Mesenchymal stem cell (in vitro differentiated cells and primary cell): ENCODE data around the gene TMEM179.
A peak's percentile ranks its signal among the peaks of the same experiment; 100 is the strongest.

Source experiments
- DNase-seq: peaks from one replicate; pipeline ENCODE4 v3.0.0-alpha.2; 2013
- H2AFZ ChIP-seq: one replicate; pipeline ENCODE4 v1.6.1; 2013; ENCODE audit warnings: low read depth, mild to moderate bottlenecking, control low read depth, inconsistent platforms, low read length, moderate library complexity
- H2AK5ac ChIP-seq: 2 replicates; pipeline ENCODE4 v1.6.1; 2013; ENCODE audit warnings: low read length, moderate library complexity, mild to moderate bottlenecking, inconsistent platforms; ENCODE audit not compliant: severe bottlenecking
- H2BK120ac ChIP-seq: one replicate; pipeline ENCODE4 v1.6.1; 2013; ENCODE audit warnings: low read depth, mild to moderate bottlenecking, inconsistent platforms, low read length, moderate library complexity
- H2BK12ac ChIP-seq, 2 experiments: one replicate each; pipeline ENCODE4 v1.6.1; 2013; ENCODE audit warnings: inconsistent platforms in 2 of 2, low read length in 2 of 2, mild to moderate bottlenecking in 2 of 2, moderate library complexity in 2 of 2, control low read depth in 1 of 2
- H2BK15ac ChIP-seq: one replicate; pipeline ENCODE4 v1.6.1; 2013; ENCODE audit warnings: mild to moderate bottlenecking, low read depth, inconsistent platforms; ENCODE audit not compliant: poor library complexity, severe bottlenecking
- H2BK5ac ChIP-seq: 2 replicates; pipeline ENCODE4 v1.6.1; 2013; ENCODE audit warnings: low read depth, mild to moderate bottlenecking, low read length, control low read depth, inconsistent platforms; ENCODE audit not compliant: poor library complexity, severe bottlenecking
- H3K14ac ChIP-seq, 2 experiments: one replicate each; pipeline ENCODE4 v1.6.1; 2013; ENCODE audit warnings: inconsistent platforms in 2 of 2, low read length in 2 of 2, control low read depth in 1 of 2, mild to moderate bottlenecking in 1 of 2, moderate library complexity in 1 of 2
- H3K18ac ChIP-seq, 2 experiments: one replicate each; pipeline ENCODE4 v1.6.1; 2013; ENCODE audit warnings: inconsistent platforms in 2 of 2, low read length in 2 of 2, control low read depth in 1 of 2, low read depth in 1 of 2, mild to moderate bottlenecking in 1 of 2
- H3K23ac ChIP-seq, 2 experiments: one replicate each; pipeline ENCODE4 v1.6.1; 2013; ENCODE audit warnings: inconsistent platforms in 2 of 2, low read length in 2 of 2, mild to moderate bottlenecking in 2 of 2, moderate library complexity in 2 of 2, control low read depth in 1 of 2
- H3K27ac ChIP-seq: 2 replicates; pipeline ENCODE4 v1.5.1; 2013; ENCODE audit warnings: mild to moderate bottlenecking, moderate library complexity, low read length, control low read depth, inconsistent platforms; ENCODE audit not compliant: poor library complexity, severe bottlenecking
- H3K27me3 ChIP-seq, 2 experiments: 2 replicates each; pipeline versions ENCODE4 v1.6.1 to v1.7.0; 2013; ENCODE audit warnings: low read length in 2 of 2, mild to moderate bottlenecking in 2 of 2, moderate library complexity in 2 of 2, control low read depth in 1 of 2, inconsistent platforms in 1 of 2; ENCODE audit not compliant: control insufficient read depth in 1 of 2, insufficient read depth in 1 of 2
- H3K36me3 ChIP-seq, 2 experiments: 2 replicates each; pipeline versions ENCODE4 v1.6.1 to v1.7.0; 2013; ENCODE audit warnings: low read length in 2 of 2, control low read depth in 1 of 2, inconsistent platforms in 1 of 2, low read depth in 1 of 2, mild to moderate bottlenecking in 1 of 2; ENCODE audit not compliant: insufficient read depth in 2 of 2, control insufficient read depth in 1 of 2
- H3K4ac ChIP-seq, 2 experiments: one replicate each; pipeline ENCODE4 v1.6.1; 2013; ENCODE audit warnings: inconsistent platforms in 2 of 2, low read length in 2 of 2, mild to moderate bottlenecking in 2 of 2, moderate library complexity in 2 of 2, control low read depth in 1 of 2, low read depth in 1 of 2
- H3K4me1 ChIP-seq: 2 replicates; pipeline ENCODE4 v1.6.1; 2013; ENCODE audit warnings: low read depth, low read length, control low read depth; ENCODE audit not compliant: control insufficient read depth, insufficient read depth
- H3K4me2 ChIP-seq: 2 replicates; pipeline ENCODE4 v1.6.1; 2013; ENCODE audit warnings: low read length, mild to moderate bottlenecking, inconsistent platforms; ENCODE audit not compliant: poor library complexity, severe bottlenecking
- H3K4me3 ChIP-seq, 2 experiments: 2 replicates each; pipeline versions ENCODE4 v1.5.1 to v1.7.0; 2013; ENCODE audit warnings: low read length in 2 of 2, mild to moderate bottlenecking in 2 of 2, control low read depth in 1 of 2, low read depth in 1 of 2; ENCODE audit not compliant: insufficient read depth in 1 of 2
- H3K79me1 ChIP-seq: replicated peaks from 2 replicates; pipeline ENCODE4 v1.6.1; 2013; ENCODE audit warnings: mild to moderate bottlenecking, control low read depth, low read length, inconsistent platforms; ENCODE audit not compliant: poor library complexity, severe bottlenecking
- H3K9ac ChIP-seq: 2 replicates; pipeline ENCODE4 v1.7.0; 2013; ENCODE audit warnings: mild to moderate bottlenecking, low read length, moderate library complexity
- H3K9me3 ChIP-seq: 2 replicates; pipeline ENCODE4 v1.7.0; 2013; ENCODE audit warnings: mild to moderate bottlenecking, low read length; ENCODE audit not compliant: control insufficient read depth
- H4K8ac ChIP-seq: one replicate; pipeline ENCODE4 v1.6.1; 2013; ENCODE audit warnings: inconsistent platforms, mild to moderate bottlenecking, low read length, moderate library complexity
- H4K91ac ChIP-seq: one replicate; pipeline ENCODE4 v1.6.1; 2013; ENCODE audit warnings: mild to moderate bottlenecking, low read length, inconsistent platforms
- WGBS: methylation state at CpG from one replicate; pipeline ENCODE4 v1.1.7; 2013; ENCODE audit warnings: mixed read lengths; 5-methylcytosine and 5-hydroxymethylcytosine counted together

TMEM179 gene

GRCh38 chr14:104578321-104578720 lies 26.3 kb downstream of the TMEM179 start:
- Histone ChIP-seq H3K23ac (no peak overlapping the region), H3K4me2 (no peak overlapping the region), H3K4me1 (no peaks in the 10 kb centered on the region), H2BK12ac (no peak overlapping the region), H3K4ac (no peak overlapping the region), H2BK15ac (no peak overlapping the region), H2BK5ac (no peak overlapping the region), H3K9ac (no peak overlapping the region), H3K36me3 (no peaks in the 10 kb centered on the region), H2AFZ (no peak overlapping the region), H3K27me3 (peaks cover 20 to 73% of the 10 kb centered on the region in 2 experiments), H2AK5ac (no peak overlapping the region), H4K8ac (no peak overlapping the region), H3K4me3 (no peak overlapping the region), H4K91ac (no peak overlapping the region), H3K9me3 (no peaks in the 10 kb centered on the region), H2BK120ac (no peak overlapping the region), H3K18ac (no peak overlapping the region), H3K79me1 (no peaks in the 10 kb centered on the region), H3K14ac (no peak overlapping the region), H3K27ac (no peak overlapping the region)
- DNase-seq = no peak
- WGBS = 81% methylated on average over 11 of the region's 11 CpGs

- Histone ChIP-seq H4K8ac (no peak overlapping the region), H4K91ac (no peak overlapping the region), H3K4me2 (no peak overlapping the region), H3K4me3 (peak overlapping the region in 1 of 2 experiments; percentile 28), H3K27ac (no peak overlapping the region), H3K23ac (no peak overlapping the region), H3K27me3 (peaks cover 20 to 73% of the 10 kb centered on the region in 2 experiments), H3K4ac (no peak overlapping the region), H3K79me1 (no peaks in the 10 kb centered on the region), H2BK5ac (no peak overlapping the region), H2BK12ac (no peak overlapping the region), H3K9ac (no peak overlapping the region), H2AK5ac (no peak overlapping the region), H3K9me3 (no peaks in the 10 kb centered on the region), H3K18ac (no peak overlapping the region), H2BK15ac (peak overlapping the region; percentile 16), H3K14ac (peak overlapping the region in 1 of 2 experiments; percentile 33), H2AFZ (no peak overlapping the region), H3K36me3 (no peaks in the 10 kb centered on the region), H2BK120ac (no peak overlapping the region), H3K4me1 (no peaks in the 10 kb centered on the region)
- DNase-seq = no peak
- 70% methylated on average over 19 of the region's 19 CpGs for WGBS
Observed at GRCh38 chr14:104577847-104578301, 26.7 kb downstream of the TMEM179 start.

- Histone ChIP-seq H3K18ac (no peak overlapping the region), H2BK15ac (no peak overlapping the region), H2BK5ac (no peak overlapping the region), H3K36me3 (no peaks in the 10 kb centered on the region), H2BK120ac (no peak overlapping the region), H3K4ac (no peak overlapping the region), H3K23ac (no peak overlapping the region), H4K91ac (no peak overlapping the region), H4K8ac (no peak overlapping the region), H3K79me1 (no peaks in the 10 kb centered on the region), H3K9me3 (no peaks in the 10 kb centered on the region), H3K9ac (no peak overlapping the region), H2AK5ac (no peak overlapping the region), H3K4me2 (no peak overlapping the region), H3K27ac (no peak overlapping the region), H3K14ac (no peak overlapping the region), H3K27me3 (peaks cover 20 to 70% of the 10 kb centered on the region in 2 experiments), H3K4me3 (no peak overlapping the region), H3K4me1 (no peaks in the 10 kb centered on the region), H2AFZ (no peak overlapping the region), H2BK12ac (no peak overlapping the region)
- 89% methylated on average over 12 of the region's 12 CpGs for WGBS
- no peak for DNase-seq
Observed at GRCh38 chr14:104577426-104577825, 27.1 kb downstream of the TMEM179 start.

- no peak overlapping the region for H2BK12ac ChIP-seq
- H2AFZ ChIP-seq = no peak overlapping the region
- 78% methylated on average over 9 of the region's 9 CpGs for WGBS
- no peak overlapping the region for H3K4me3 ChIP-seq
- no peaks in the 10 kb centered on the region for H3K9me3 ChIP-seq
- H3K4ac ChIP-seq = no peak overlapping the region
- no peak overlapping the region for H3K18ac ChIP-seq
- H2BK5ac ChIP-seq = no peak overlapping the region
- H3K27ac ChIP-seq = no peak overlapping the region
- H3K14ac ChIP-seq = no peak overlapping the region
- no peak overlapping the region for H2BK15ac ChIP-seq
- no peak overlapping the region for H4K8ac ChIP-seq
- no peak overlapping the region for H2AK5ac ChIP-seq
- no peaks in the 10 kb centered on the region for H3K79me1 ChIP-seq
- H4K91ac ChIP-seq = no peak overlapping the region
- no peak for DNase-seq
- no peak overlapping the region for H2BK120ac ChIP-seq
- H3K4me1 ChIP-seq = no peaks in the 10 kb centered on the region
- H3K4me2 ChIP-seq = no peak overlapping the region
- H3K36me3 ChIP-seq = no peaks in the 10 kb centered on the region
- no peak overlapping the region for H3K9ac ChIP-seq
- H3K27me3 ChIP-seq = peaks cover 20 to 65% of the 10 kb centered on the region in 2 experiments
- H3K23ac ChIP-seq = no peak overlapping the region
Observed at GRCh38 chr14:104576970-104577332, 27.6 kb downstream of the TMEM179 start.
